Esophagus squamous epithelium (tissue), 5 donors: ENCODE measurements around the gene MMS22L. TPM values are rescaled to one million over a fixed set of nuclear protein-coding genes. Genes with fewer than 3 reads are reported as not detected.

Source experiments
- DNase-seq: peaks from one replicate; lab custom pipeline; 2025; lab: John Stamatoyannopoulos, UW
- H3K27ac ChIP-seq, 4 donors: fragments of 200-600 bp; sonication (generic); one replicate each; pipeline ENCODE4 v1.5.1; 2016 to 2019; ENCODE audit warnings: mild to moderate bottlenecking in 1 of 4
- H3K27me3 ChIP-seq, 4 donors: fragments of 200-600 bp; sonication (generic); 1 replicate in 3 of 4; 2 replicates in 1 of 4; pipeline versions ENCODE4 v1.5.1 to v1.6.0; 2017 to 2021; ENCODE audit warnings: antibody characterized with exemption in 1 of 4
- H3K36me3 ChIP-seq, 3 donors: fragments of 200-600 bp; sonication (generic); one replicate each; pipeline ENCODE4 v1.5.1; 2016 to 2019
- H3K4me1 ChIP-seq, 3 donors: fragments of 200-600 bp; sonication (generic); one replicate each; pipeline ENCODE4 v1.5.1; 2017 to 2019
- H3K4me3 ChIP-seq, 4 donors: fragments of 200-600 bp; sonication (generic); 1 replicate in 3 of 4; 2 replicates in 1 of 4; pipeline ENCODE4 v1.5.1; 2016 to 2019; ENCODE audit warnings: mild to moderate bottlenecking in 2 of 4, moderate library complexity in 1 of 4
- H3K9me3 ChIP-seq, 3 donors: fragments of 200-600 bp; sonication (generic); one replicate each; pipeline ENCODE4 v1.5.1; 2016 to 2019
- POLR2A ChIP-seq, 4 donors: fragments of 450-650 bp; IDR thresholded peaks; one replicate each; pipeline ENCODE4 v1.6.1; 2017; ENCODE audit warnings: antibody characterized with exemption in 4 of 4, mild to moderate bottlenecking in 4 of 4, moderate library complexity in 3 of 4
- WGBS, 2 donors: methylation state at CpG; one replicate each; pipeline ENCODE4 v1.1.5; 2018; 5-methylcytosine and 5-hydroxymethylcytosine counted together
- intact Hi-C: fragments of 100-400 bp; cut with DNase I; formaldehyde crosslinking; loops from one replicate; pipeline ENCODE4 v1.15.0; 2022
- total RNA-seq, 4 donors: library from RNA; depleted of rRNA; stranded (reverse); fragments of >200 nt; gene quantifications; one replicate each; pipeline ENCODE4 v1.1.0, GENCODE V29; 2016
- TF ChIP-seq, protein P1 (sequence below), 6 experiments: fragments of 450-650 bp in 4 of 6; fragments of 200-600 bp in 2 of 6; sonication (generic) in 2 of 6; IDR thresholded peaks; one replicate each; pipeline ENCODE4 v1.5.1; 2016 to 2019; ENCODE audit warnings: antibody characterized with exemption in 6 of 6, mild to moderate bottlenecking in 4 of 6, moderate library complexity in 4 of 6
- donor health status: DM: yes; HTN: yes; CAD: no.

MMS22L gene
- total RNA-seq, 4 donors from 2014 or later = 7.4 to 14.2 (median 9.7) TPM

DNA sequence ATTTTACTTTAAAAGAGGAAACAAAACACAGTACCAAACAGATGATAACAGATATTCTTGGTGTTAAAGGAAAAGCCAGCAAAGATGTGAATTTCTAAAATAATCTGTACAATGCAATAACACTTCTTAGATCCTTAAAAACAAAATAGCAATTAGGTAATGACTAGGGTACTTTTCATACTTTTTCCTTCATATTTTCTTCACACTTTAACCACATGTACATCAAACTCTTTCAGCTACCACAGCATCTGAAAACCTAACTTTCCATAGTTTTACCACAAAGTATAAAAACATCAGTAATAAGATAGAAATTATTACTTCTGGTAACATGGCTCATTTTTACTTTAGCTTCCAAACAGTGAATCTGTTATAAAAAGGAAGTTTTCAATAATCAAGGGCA is 141.3 kb downstream of the MMS22L start:
- Histone ChIP-seq H3K27me3 (no peaks in the 10 kb centered on the region), H3K36me3 (no peaks in the 10 kb centered on the region), H3K27ac (no peak overlapping the region), H3K4me1 (peaks cover 0 to 12% (median 0%) of the 10 kb centered on the region in 3 donors), H3K4me3 (no peak overlapping the region), H3K9me3 (no peaks in the 10 kb centered on the region)
- TF ChIP-seq, protein P1, sequence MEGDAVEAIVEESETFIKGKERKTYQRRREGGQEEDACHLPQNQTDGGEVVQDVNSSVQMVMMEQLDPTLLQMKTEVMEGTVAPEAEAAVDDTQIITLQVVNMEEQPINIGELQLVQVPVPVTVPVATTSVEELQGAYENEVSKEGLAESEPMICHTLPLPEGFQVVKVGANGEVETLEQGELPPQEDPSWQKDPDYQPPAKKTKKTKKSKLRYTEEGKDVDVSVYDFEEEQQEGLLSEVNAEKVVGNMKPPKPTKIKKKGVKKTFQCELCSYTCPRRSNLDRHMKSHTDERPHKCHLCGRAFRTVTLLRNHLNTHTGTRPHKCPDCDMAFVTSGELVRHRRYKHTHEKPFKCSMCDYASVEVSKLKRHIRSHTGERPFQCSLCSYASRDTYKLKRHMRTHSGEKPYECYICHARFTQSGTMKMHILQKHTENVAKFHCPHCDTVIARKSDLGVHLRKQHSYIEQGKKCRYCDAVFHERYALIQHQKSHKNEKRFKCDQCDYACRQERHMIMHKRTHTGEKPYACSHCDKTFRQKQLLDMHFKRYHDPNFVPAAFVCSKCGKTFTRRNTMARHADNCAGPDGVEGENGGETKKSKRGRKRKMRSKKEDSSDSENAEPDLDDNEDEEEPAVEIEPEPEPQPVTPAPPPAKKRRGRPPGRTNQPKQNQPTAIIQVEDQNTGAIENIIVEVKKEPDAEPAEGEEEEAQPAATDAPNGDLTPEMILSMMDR (IDR thresholded peaks at IDR 0.05) = no peak
- TF ChIP-seq POLR2A (IDR thresholded peaks at IDR 0.05) = no peak
- no peak for DNase-seq
- intact Hi-C loops = no loop called here

DNA sequence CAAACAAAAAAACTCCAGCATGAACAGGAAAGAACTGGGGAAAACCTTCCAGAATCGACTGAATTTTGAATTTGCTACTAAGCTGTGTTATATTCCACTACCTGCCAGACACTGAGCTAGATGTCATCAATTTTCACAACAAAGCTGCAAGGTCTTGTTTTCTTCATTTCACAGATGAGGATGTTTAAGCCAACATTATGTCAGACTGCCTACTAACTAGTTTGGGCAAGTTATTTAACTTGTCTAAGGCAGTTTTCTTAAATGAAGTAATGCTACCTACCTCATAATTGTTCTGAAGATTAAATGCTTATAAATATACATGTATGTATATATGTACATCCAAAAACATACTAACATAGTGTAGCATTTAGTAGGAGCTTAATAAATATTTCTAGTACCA is 144.4 kb downstream of the MMS22L start:
- Histone ChIP-seq H3K27ac (no peak overlapping the region), H3K9me3 (no peaks in the 10 kb centered on the region), H3K27me3 (no peaks in the 10 kb centered on the region), H3K36me3 (no peaks in the 10 kb centered on the region), H3K4me3 (no peak overlapping the region), H3K4me1 (no peaks in the 10 kb centered on the region)
- TF ChIP-seq, protein P1 (IDR thresholded peaks at IDR 0.05) = no peak
- TF ChIP-seq POLR2A (IDR thresholded peaks at IDR 0.05) = no peak
- no peak for DNase-seq
- intact Hi-C loops = no loop called here
- WGBS, 2 donors = 23 to 60% methylated on average over 1 of the region's 1 CpG

DNA sequence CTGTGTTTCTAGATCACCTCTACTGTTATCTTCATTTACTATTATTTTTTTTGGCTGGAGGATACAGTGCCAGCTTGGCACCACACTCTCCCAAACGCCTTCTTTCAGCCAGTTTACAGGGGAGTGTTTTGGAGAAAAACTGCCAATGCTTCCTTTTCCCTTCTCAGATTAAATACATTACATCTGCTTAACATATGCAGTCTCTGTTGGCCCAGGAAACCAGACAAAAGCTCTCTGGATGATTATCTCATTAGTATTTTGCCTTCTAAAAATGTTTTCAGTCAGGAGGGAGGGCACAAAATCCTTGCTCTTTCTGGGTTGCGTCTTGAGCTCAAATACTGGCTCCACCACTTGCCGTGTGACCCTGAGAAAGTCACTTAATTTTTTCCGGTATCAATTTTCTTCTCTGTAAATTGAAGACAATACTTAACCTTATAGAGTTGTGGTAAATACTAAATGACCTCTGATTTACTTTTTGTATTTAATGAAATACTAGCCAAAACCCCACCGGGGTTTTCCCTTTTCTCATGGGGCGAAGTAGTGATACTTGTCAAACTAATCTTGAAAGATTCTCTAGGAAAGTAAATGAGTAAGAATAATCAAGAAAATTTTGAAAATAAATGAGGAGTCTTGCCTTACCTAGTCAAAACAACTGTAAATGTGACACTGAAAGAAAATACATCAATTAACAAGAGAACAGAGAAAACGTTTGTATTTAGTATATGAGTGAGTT is 146.2 kb downstream of the MMS22L start:
- DNase-seq = no peak
- WGBS, 2 donors = 47 to 71% methylated on average over 7 of the region's 7 CpGs
- Histone ChIP-seq H3K36me3 (no peaks in the 10 kb centered on the region), H3K9me3 (no peaks in the 10 kb centered on the region), H3K4me3 (no peak overlapping the region), H3K4me1 (no peaks in the 10 kb centered on the region), H3K27me3 (no peaks in the 10 kb centered on the region), H3K27ac (no peak overlapping the region)
- intact Hi-C loops = no loop called here
- TF ChIP-seq, protein P1 (IDR thresholded peaks at IDR 0.05) = no peak
- no peak for TF ChIP-seq POLR2A (IDR thresholded peaks at IDR 0.05)

DNA sequence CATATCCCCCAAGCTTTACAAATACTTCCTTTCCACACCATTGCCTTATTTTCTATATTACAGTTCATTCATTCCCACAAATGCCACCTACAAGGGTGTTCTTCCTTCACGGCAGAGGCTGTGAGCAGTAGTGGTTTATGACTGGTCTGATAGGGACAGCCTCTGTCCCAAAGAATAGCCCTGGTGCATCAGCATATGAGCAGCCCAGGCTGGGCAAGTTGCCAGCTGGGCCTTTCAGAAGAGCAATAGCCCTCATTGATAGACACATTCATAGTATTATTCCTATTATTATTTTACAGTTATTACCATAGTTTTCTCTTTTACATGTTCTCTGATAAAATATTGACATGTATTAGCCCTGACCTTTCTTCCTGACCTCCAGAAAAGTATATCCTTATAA is 149.9 kb downstream of the MMS22L start:
- H3K4me1 ChIP-seq = no peaks in the 10 kb centered on the region
- DNase-seq = no peak
- TF ChIP-seq POLR2A (IDR thresholded peaks at IDR 0.05) = no peak
- TF ChIP-seq, protein P1 (IDR thresholded peaks at IDR 0.05) = no peak
- H3K27me3 ChIP-seq = no peaks in the 10 kb centered on the region
- H3K4me3 ChIP-seq = no peak overlapping the region
- no peaks in the 10 kb centered on the region for H3K36me3 ChIP-seq
- H3K9me3 ChIP-seq = no peaks in the 10 kb centered on the region
- intact Hi-C loops = no loop called here
- WGBS, 2 donors = 44 to 73% methylated on average over 1 of the region's 1 CpG
- no peak overlapping the region for H3K27ac ChIP-seq

DNA sequence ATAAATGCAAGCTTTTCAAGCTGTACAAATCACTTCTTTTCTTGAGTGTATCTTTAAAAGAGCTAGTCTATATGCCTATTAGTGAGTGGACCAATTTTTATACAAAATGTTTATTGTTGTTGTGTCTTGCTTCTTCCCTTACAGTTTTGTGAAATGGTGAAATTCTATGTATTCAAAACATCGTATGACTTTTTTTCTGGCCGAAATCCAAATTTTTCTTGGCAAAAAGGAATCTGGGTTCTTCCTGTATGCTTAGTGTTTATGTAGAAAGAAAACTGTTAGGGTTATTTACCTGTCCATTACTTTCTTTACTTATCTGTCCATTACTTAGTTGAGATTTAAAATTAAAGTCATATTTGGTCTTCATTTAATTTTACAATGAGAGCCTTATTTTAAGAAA is 153.9 kb downstream of the MMS22L start:
- no peaks in the 10 kb centered on the region for H3K36me3 ChIP-seq
- H3K9me3 ChIP-seq = no peaks in the 10 kb centered on the region
- no peaks in the 10 kb centered on the region for H3K4me1 ChIP-seq
- WGBS, 2 donors = 45 to 51% methylated on average over 2 of the region's 2 CpGs
- TF ChIP-seq POLR2A (IDR thresholded peaks at IDR 0.05) = no peak
- TF ChIP-seq, protein P1 (IDR thresholded peaks at IDR 0.05) = no peak
- no peak overlapping the region for H3K27ac ChIP-seq
- DNase-seq = no peak
- H3K4me3 ChIP-seq = no peak overlapping the region
- no peaks in the 10 kb centered on the region for H3K27me3 ChIP-seq
- intact Hi-C loops = no loop called here
